IPS-18c (cell line): ENCODE measurements around the gene AGAP3.

Experiments used
- H3K4me3 ChIP-seq: 2 replicates; pipeline ENCODE4 v1.7.0; 2013; ENCODE audit warnings: low read depth, mild to moderate bottlenecking, low read length, moderate library complexity; ENCODE audit not compliant: insufficient read depth
- H3K9me3 ChIP-seq: one replicate; pipeline ENCODE4 v1.6.1; 2013; ENCODE audit warnings: mild to moderate bottlenecking, low read length, moderate library complexity; ENCODE audit not compliant: control insufficient read depth, insufficient read depth

The AGAP3 gene

DNA sequence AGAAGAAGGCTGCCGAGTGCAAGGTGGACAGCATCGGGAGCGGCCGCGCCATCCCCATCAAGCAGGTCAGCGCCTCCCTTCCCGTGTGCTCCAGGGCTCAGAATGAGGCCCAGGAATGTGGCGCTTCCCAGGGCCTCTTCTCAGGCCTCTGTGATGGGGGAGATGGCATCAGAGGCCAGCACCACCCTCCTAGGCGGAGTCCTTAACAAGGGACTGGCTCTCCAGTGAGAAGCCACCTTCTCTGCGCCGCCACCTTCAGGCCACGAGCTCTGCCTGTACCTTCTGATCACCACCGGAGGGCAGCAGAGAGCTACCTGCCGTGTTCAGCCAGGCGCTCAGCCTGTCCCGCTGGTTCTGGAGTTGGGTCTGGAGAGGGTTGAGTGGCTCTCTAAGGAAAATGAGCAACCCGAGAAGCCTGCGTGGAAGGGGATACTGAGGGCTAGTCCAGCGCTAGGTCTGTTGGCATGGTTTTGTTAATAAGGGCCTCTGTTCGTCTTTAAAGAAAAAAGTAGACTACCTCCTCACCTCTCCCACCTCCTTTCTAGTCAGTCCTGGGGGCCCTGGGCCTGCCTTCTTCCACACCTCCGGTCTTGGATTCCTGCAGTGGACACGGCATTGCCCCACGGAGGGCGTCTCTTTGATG, 37.7 kb downstream of the AGAP3 start:
- Histone ChIP-seq H3K4me3 (no peak overlapping the region), H3K9me3 (no peaks in the 10 kb centered on the region)

DNA sequence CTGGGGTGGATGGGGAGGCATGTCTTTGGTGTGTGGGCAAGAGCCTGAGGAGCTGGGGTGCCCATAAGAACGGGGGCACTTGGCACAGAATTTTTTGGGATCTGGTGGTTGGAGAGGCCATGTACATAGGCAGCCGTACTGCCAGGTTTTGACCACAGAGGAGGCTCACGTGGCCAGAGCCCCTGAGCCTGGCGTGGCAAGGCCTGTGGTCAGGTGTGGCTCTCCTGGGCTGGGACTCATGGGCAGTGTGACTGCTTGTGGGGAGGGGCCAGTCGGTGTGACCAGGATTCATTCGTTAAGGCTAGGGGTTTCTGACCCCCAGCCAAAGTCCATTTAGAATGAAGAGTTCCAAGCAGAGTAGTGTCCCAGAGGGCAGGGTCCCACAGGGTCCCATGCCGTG, 38.2 kb downstream of the AGAP3 start:
- H3K4me3 ChIP-seq: no peak overlapping the region
- no peaks in the 10 kb centered on the region for H3K9me3 ChIP-seq

DNA sequence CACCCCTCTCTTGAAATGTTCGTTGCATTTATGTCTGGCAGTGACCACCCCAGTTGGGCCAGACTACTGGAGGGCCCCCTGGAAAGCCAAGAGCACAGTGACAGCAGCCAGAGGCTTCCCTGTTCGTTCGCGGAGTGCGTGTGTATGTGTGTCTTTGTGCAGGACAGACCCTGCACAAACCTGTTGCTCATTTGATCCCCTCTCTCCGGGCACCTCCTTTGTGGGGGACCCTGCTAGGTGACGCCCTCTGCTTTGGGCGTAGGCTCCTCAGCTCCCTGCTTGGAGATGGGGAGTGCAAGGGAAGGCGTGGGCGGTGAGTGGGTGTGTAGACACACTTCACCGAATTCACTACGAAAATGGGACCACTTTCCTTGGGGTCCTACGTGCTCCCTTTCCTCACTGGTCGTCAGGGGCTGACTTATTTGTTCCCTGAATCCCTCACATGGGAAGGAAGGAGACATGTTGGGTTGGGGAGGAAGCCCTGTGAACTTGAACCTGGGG, 38.7 kb downstream of the AGAP3 start:
- no peaks in the 10 kb centered on the region for H3K9me3 ChIP-seq

DNA sequence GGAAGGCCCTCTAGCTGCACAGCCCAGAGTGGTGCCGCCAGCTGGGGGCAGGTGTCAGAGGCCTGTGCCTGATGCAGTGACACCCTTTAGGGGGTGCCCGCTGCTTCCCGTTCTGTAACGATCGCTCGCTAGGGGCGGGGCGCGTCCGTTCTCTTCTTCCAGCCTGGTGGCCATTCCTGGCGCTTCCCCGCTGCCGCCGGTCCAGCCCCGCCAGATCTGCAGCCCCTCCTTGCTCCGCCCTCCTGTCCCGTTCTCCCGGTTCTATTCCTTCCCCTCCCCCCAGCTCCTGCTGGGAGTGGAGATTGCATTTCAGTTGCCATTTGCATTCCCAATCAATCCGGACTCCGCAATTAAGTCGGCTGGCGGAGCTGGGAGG, 39.2 kb downstream of the AGAP3 start:
- H3K4me3 ChIP-seq: peak overlapping the region; percentile 59
- H3K9me3 ChIP-seq: no peaks in the 10 kb centered on the region

More for the DNA sequence above, 38.7 kb downstream of the AGAP3 start:
- H3K4me3 ChIP-seq: peak overlapping the region; percentile 59; the same call in 1 of the 2 replicates

DNA sequence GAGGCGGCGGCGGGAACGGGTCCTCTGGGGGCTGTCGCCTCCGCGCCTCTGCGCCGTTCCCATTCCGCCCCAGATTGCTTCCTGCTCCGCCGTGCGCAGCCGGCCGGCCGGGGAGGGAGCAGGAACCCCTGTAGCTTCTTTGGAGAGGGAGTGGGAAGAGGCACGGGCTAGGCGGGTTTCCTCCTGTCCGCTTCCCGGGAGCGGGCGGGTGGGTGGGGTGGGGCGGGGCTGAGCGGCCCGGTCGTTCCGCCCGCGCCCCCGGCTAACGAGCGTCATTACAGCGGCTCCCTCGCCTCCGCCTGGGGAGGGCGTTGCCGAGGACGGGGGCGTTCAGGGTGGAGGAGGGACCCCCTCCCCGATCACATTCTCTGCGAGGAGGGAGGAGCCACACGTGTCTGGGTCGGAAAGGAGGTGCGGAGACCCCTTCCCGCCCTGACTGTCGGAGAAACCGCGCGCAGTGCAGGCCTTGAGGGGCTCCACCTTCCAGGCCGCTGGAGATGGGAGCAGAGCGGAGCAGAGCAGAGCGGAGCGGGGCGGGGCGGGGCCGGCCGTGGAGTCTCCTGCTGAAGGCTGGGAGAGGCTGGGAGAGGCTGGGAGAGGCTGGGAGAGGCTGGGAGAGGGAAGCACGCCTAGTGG, 39.7 kb downstream of the AGAP3 start:
- peak overlapping the region; percentile 59 for H3K4me3 ChIP-seq

DNA sequence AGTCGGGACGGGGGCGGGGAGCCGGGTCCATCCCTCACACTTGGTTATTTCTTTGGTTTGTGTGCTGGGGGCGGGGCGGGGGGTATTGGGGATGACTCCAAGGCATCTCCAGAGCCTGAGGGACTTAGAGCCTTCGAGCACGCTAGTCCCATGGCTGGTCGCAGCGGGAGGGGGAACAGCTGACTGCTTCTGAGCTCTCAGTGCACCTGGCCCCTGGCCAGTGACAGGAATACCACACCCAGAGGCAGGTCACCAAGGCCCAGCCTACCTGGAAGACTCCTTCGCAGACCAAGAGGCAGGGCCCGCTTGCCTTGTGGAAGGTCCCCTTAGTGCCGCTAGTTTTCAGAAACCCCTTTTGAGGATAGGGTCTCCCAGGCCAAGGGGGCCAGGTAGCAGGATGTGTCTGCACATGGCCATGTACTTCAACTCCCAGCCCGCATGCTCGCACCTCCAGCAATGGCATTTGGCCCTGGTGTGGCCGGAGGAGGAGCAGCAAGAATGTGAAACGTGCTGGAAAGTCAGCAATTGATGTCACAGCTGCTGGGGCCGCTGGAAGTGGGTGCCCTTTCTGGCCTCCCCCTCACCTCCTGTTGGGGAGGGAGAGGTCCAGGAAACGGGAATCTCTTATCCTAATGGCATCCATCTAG, 40.3 kb downstream of the AGAP3 start:
- H3K4me3 ChIP-seq: no peak overlapping the region; the same call in 1 of the 2 replicates

More for the DNA sequence above, 39.7 kb downstream of the AGAP3 start:
- H3K9me3 ChIP-seq: no peaks in the 10 kb centered on the region

GRCh38 chr7:151128144-151128543, 41.9 kb downstream of the AGAP3 start:
- Histone ChIP-seq H3K9me3 (no peaks in the 10 kb centered on the region), H3K4me3 (no peak overlapping the region)

More for the DNA sequence above, 40.3 kb downstream of the AGAP3 start:
- H3K9me3 ChIP-seq: no peaks in the 10 kb centered on the region

GRCh38 chr7:151128716-151129115, 42.4 kb downstream of the AGAP3 start:
- no peaks in the 10 kb centered on the region for H3K9me3 ChIP-seq
- no peak overlapping the region for H3K4me3 ChIP-seq

DNA sequence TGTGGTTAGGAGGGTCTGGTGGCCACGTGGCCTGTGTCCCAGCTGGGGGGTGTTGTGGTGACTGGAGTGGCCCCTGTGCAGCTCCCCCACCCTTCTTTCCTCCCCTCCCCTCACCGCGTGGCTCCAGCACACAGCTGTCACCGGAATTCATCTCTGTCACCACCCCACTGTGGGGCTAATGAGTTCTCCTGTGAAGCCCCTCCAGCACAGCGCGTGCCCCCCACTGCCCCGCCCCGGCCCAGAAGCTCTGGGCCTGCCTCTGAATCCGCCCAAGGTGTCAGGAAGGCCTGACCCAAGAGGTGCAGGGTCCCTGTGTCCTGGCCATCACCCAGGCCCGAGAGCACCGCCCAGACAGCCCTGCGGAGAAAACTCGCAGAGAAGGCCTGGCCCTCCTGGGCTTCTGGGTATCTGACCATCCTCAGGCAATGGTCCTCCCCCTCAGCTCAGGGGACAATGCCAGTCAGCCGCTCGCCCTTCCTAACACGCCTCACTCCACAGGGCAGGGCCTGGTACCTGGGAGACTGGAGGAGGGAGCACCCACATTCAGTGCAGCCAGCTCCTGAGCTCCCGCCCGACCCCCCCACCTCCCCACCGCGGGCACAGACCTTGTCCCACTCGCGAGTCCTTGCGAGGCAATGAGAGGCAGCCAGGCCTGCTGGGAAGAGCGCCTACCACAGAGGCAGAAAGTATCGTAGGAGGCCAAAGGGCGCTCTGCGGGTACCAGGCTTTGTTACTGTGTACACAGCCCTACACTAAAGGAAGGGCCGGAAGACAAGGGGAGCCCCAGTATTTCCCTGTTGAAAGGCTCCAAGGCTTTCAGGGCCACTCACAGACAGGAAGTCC, 43.1 kb downstream of the AGAP3 start:
- Histone ChIP-seq H3K9me3 (no peaks in the 10 kb centered on the region), H3K4me3 (no peak overlapping the region)

DNA sequence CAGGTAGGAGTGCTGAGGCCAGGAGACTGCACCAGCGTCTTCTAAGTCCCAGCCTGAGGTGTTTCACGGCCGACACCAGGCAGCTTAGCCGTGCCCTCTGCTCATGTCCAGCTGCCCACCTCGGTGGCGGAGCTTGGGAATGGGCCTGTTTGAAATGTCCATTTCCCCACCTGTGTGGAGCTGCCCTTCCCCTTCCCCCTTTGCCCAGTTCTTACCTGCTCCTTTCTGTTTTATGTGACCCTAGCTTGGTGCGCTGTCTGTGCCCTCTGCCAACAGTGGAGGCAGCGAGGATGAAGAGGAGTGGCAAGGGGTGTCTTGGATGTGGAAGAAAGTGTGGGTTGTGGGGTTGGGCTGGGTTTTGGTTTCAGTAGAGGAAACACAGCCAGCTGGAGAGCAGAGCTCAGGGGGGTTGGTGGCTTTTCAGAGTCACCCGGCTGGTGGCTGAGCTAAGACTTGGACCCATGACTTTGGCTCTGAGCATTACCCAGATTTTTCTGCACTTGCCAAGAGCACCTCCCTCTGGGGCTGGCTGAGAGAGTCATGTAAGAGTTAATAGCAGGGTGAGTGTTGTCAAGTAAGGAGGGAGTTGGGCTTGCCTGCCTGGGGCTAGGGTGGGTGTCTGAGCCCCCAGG, 43.8 kb downstream of the AGAP3 start:
- Histone ChIP-seq H3K4me3 (no peak overlapping the region), H3K9me3 (no peaks in the 10 kb centered on the region)

DNA sequence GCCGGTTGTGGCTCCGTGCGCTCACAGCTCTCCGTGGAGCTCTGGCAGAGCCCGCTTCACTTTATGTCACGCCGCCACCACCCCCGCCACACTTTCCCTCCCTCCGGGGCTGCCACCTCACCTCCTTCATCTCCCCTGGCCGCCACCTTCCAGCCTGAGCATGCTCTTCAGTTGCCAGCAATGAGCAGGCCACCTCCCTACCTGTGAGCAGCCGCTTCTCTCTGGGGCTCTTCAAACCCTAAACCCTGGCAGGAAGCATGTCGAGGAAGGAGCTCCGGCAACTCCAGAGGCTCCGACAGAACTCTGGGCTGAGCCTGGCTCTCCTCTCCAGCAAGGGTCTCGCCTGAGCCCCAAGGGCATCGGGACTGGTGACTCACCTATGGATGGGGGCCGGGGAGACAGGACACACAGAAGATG, 44.5 kb downstream of the AGAP3 start:
- Histone ChIP-seq H3K4me3 (no peak overlapping the region), H3K9me3 (no peaks in the 10 kb centered on the region)

DNA sequence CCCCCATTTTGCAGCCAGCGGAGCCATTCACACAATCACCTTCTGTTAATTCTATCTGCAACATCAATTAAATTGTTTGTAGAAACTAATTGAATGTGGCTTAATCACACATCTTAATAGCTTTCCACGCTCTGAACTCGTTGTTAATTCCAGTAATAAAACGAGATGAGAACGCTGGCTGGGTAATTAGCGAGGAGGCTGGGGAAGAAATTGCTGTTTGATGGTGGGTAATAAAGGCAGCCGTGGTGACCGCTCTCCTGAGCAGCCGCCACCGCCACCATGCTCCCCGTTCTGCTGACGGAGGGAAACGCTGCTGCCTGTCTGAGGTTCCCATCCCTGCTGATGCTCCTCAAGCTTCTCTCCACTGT, 44.9 kb downstream of the AGAP3 start:
- no peak overlapping the region for H3K4me3 ChIP-seq
- H3K9me3 ChIP-seq: no peaks in the 10 kb centered on the region

DNA sequence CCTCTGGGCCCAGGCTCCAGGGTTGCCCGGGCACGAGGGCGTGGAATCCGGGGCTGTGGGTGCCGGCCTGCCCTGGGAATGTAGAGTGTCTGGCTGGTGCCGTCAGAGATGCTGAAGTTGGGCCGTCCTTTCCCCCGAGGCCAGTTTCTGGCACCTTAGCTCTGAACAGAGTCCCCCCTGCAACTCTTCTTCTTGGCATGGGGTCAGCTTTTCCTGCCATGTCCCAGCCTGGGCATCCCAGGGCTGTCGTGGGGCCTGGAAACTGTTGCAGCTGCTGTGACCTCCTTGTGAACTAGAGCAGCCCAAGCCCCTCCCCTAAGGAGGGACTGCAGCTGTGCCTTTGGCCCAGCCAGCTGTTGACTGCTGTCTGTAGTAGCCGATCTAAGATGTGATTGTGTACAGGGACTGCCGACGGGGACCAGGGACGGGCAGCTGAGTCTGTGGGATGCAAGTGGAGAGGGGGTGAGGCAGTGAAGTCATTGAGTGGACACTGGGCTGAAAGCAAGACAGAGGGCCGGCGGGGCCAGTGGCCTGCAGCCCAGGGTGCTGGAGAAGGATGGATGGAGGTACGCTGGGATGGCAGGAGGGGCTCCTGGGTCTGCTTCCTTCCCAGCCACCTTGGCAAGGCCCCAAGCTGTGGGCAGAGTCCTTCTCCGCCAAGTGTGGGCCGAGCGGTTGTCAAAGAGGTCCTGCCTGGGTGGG, 45.5 kb downstream of the AGAP3 start:
- H3K9me3 ChIP-seq: no peaks in the 10 kb centered on the region
- no peak overlapping the region for H3K4me3 ChIP-seq

DNA sequence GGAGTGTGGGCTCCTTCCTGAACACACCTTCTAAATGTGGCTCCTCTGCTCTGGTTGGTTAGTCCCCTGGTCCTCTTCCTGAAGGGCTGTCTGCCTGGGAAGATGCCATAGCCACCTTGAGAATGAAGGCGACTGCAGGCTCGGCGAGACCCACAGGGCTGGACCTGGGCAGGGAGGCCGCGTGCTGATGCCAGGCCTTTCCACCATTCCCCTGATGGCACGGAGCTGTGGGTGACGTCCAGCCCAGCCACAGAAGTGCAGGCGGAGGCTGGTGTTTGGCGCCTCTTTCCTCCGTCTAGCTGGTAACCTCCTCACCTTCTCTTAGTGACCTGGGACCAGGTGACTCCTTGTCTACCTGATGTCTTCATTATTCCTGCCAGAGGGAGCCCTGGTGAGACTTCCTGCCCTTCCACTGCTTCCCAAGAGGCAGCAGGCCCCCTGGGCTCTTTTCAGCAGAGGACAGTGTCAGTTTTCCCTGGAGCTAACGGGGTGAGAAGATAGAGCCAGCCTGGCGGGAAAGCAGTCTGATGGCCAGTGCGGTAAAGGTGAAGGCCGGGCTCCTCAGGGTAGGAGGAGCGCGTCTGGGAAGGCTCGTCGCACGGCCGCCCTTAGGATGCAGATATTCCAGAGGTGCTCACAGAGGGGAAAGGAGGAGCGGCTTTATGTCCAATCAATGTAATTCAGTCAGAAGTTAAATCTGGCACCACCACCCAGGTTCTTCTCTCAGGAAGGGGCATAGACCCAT, 46.4 kb downstream of the AGAP3 start:
- no peak overlapping the region for H3K4me3 ChIP-seq
- H3K9me3 ChIP-seq: no peaks in the 10 kb centered on the region

GRCh38 chr7:151133266-151133985, 47.2 kb downstream of the AGAP3 start:
- Histone ChIP-seq H3K4me3 (no peak overlapping the region), H3K9me3 (no peaks in the 10 kb centered on the region)
